GM21723 (cell line): ENCODE results near the gene OSBPL1A.

Experiments used
- ATAC-seq: cut with Tn5 transposase; IDR thresholded peaks from one replicate; pipeline ENCODE4 v1.9.1; 2021; ENCODE audit warnings: mild to moderate bottlenecking, moderate library complexity; ENCODE audit not compliant: unreplicated experiment

OSBPL1A gene

DNA sequence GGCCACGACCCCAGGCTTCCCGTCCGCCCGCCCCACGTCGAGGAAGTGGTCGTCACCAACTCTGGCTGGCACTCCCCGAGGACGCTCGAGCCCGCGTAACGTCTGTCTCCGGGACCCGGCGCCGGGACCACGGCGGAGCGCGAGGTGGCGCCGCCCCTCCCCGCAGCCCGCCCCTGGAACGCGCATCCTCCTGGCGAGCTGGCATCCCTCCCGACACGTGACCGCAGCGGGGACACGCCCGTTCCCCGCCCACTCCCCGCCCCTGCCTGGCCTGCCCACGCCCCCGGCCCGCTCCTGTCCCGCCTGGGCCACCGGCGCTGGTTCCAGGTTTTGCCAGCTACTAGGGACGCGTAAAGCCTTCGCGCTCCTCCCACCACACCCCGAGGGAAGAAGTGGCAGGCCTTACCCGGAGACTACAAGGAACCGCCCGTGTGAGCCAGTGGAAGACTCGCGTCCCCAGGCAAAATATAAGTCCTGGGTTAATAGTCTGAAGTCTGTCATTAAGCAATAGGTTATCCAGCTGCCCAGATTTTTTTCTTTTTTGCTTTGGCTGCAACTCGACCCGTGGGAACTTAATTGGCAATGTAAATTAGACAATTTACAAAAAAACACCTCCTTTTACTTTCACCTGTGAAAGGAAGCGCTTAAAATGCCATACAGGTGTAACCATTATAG lies at the start of gene OSBPL1A:
TSS of gene OSBPL1A (minus strand) at position 131 of the 675 bp plus-strand sequence. CDS start 20,291 bp downstream, outside the sequence.
- peak; percentile 67 for ATAC-seq

GRCh38 chr18:24446953-24447538 lies 49.4 kb upstream of the OSBPL1A start:
- ATAC-seq = no peak

- peak; percentile 57 for ATAC-seq
Observed at GRCh38 chr18:24446453-24446852, 48.8 kb upstream of the OSBPL1A start.

DNA sequence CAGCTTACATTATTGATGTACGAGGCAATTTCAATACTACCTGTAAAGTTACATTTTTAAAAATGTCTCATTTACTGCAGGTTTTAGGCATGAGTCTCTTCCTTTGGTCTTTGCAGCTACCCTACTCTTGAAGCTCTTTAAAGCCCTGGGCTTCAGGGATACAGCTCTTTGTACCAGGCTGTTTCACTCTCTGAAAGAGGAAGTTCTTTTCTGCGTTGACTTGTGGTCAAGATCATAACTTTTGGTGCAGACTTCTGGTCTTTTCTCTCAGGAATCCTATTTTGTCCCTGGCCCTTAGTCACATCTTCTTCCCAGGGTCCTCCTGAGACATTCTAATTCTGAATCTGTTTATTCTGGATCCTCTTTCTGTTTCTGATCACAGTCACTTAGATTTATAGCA lies 46.2 kb upstream of the OSBPL1A start:
- peak; percentile 71 for ATAC-seq

DNA sequence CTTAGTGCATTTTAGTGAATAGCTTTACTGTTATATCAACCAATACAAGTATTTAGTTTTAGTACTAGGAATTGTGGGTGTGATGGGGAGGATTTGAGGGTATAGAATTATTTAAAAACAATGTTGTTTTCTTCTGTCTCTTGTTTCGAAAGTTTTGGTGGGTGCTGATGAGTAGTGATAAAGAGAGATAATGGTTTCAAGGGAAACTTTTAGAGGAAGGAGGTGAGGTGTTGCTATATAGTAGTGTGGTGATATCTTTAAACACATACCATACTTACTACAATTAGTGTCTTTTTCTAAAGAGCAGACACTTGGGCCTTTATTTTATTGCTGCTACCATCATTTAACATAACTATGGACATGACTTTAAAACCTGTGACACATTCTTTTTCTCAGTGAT lies 39.3 kb upstream of the OSBPL1A start:
- ATAC-seq = no peak

- ATAC-seq = no peak
Observed at GRCh38 chr18:24432618-24433017, 35.0 kb upstream of the OSBPL1A start.

GRCh38 chr18:24429188-24429587 lies 31.6 kb upstream of the OSBPL1A start:
- ATAC-seq = no peak

- ATAC-seq = no peak
Observed at GRCh38 chr18:24428709-24429108, 31.1 kb upstream of the OSBPL1A start.

DNA sequence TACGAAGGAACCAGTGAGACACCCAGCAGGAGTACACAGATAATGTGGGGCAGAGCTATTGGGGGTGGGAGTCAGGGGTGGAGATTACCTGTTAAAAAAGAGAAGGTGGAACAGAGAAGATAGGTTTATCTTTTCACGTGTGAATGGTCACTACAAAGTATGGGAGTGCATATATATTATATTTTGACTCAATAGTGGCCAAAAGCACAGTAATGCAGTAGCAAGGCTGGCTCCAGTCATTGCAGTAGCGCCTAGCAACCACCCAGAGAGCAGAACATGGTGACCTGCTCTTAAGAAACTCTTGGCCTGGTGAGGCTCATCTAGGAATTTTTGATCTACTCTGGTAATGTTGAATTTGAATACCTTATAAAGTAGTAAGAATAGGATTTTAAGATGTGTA lies 29.9 kb upstream of the OSBPL1A start:
- ATAC-seq = no peak

DNA sequence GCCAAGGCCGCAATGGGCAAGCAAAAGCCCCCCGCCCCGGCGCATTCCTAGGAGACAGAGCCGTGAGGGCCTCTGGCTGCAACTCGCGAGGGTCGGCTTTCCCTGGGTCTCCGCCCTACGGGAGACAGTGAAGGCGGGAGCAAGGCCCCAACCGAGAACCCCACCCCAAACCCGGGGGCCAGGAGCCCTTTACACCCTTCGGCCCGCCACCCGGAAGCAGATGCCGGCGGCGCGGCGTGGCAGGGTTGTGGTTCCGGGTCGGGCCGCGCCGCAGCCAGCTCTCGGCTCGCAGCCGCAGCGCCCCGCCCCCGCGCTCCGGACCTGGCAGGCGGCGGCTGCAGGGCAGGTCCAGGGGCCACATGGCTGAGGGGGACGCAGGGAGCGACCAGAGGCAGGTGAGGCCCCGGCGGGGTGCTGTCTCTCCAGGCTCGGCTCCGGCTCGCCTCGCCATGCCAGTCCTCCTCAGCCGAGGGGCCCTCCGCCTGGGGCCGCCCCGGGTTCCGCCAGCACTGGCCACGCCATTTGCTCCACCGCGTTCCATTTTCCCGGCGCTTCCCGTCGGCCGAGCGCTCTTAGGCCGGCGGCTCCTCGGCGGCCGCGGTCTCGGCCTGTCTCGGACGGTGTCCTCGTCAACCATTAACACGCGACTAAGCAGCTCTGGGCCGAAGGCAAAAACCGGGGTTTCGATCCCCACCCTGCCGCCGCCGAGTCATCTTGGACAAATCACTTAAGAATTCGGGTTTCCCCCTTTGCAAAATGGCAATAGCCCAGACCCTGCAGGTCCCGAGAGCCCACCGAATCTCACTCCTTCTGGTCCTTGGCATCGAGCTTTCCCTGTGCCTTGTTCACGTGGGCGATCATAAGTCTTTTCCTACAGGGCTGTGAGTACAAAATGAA lies 29.0 kb upstream of the OSBPL1A start, which contains the start of gene IMPACT:
TSS of gene IMPACT (plus strand) at position 273 of the 897 bp plus-strand sequence. CDS start at position 360, 87 bp downstream.
- peak; percentile 90 for ATAC-seq

GRCh38 chr18:24426073-24426397 lies 28.4 kb upstream of the OSBPL1A start:
- ATAC-seq = no peak

- ATAC-seq = no peak
Observed at GRCh38 chr18:24421831-24422230, 24.2 kb upstream of the OSBPL1A start.

GRCh38 chr18:24420551-24420950 lies 22.9 kb upstream of the OSBPL1A start:
- no peak for ATAC-seq

DNA sequence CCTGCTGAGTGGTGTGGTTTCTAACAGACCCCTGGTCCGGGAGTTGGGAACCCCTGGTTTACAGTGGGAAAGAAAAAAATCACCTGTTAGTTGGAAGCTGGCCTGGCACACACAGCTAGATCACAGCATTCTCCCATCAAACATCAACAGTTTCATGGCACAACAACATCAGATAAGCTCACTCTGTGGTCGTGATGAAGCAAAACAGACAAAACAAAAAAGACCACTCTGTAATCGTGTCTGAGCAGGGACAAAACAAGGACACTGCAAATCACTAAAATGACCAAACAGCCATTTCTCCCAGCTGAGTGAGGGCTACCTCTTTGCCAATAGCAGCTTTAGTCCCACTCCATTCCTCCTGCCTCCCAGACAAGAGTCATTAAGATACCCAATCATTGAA lies 19.9 kb upstream of the OSBPL1A start:
- no peak for ATAC-seq

GRCh38 chr18:24414349-24415003 lies 16.9 kb upstream of the OSBPL1A start:
- ATAC-seq = no peak

DNA sequence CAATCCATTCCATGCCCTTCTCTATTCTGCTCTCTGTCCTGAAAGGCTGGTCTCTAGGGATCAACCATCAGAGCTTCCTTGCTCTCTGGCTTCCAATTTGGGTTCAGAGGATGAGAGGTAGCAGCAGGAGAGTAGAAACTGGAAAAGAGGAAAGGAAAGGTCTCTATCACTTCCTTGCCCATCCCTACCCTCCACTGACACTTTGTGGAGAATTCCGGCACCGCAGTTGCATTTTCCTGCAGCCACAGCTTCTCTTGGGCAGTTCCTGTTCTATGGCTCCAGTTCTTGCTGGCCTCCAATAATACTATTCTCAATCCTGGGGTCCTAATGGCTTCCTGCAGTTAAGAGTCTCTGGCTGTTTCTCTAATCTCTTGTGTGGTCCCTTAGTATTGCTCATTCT lies 15.5 kb upstream of the OSBPL1A start:
- ATAC-seq = no peak

DNA sequence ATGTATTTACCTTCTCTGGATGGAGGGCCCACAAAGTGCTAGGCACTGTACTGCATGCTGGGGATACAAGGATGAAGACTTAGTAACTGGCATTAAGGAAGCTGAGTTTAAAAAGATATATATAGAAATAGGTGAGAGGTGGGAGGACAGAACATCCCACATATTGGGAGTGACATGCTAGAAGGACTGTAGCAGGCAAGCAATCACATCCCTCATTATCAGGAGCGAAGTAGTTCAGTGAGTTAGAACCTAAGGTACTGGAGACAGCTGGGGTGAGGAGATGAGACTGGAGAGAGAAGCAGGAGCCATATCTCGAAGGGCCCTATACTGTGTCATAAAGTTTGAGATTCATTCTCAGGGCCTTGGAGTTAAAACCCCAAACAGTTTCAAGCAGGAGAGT lies 10.9 kb upstream of the OSBPL1A start:
- no peak for ATAC-seq

DNA sequence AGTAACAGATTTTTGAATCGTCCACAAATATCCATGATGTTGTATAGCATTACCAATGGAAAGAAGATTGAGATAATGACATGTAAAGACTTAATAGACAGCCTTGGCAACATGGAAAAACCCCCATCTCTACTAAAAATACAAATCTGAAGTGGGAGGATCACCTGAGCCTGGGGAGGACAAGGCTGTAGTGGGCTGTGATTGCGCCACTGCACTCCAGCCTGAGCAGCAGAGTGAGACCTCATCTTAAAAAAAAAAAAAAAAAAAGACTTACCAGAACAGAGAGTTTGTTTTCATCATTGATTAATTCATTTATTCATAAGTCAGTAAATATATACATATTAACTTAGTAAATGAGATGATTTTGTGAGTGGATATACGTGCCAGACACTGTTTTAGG lies 7.0 kb upstream of the OSBPL1A start:
- no peak for ATAC-seq

GRCh38 chr18:24403076-24403475 lies 5.5 kb upstream of the OSBPL1A start:
- ATAC-seq = no peak

- ATAC-seq = no peak
Observed at GRCh38 chr18:24402209-24402785, 4.7 kb upstream of the OSBPL1A start.

DNA sequence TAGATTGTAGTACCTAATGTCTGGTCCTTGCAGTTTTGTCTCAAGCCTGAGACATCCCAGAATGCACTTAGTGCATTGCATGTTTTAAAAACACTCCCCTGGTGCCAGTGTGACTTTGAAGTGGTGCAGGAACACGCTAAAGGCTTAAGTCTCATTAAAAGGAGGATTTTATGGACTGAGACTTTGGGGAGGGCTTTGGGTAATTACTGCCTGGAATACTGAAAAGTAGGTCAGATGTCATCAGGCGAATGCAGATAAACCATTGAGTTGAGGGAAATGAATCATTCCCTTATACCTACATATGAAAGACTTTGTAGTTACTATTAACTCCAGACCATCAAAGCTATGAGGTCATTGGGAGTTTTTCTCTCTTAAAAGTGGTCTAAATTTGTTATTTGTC lies 3.0 kb upstream of the OSBPL1A start:
- no peak for ATAC-seq
